K562 (cell line): ENCODE data around the gene ZNF280C. TPM values are rescaled to one million over a fixed set of nuclear protein-coding genes. Genes with fewer than 3 reads are reported as not detected.

Experiments used
- ATAC-seq: fragments of 200-7000 bp; cut with Tn5 transposase; 3 replicates; pipeline ENCODE4 v1.9.1; 2020; ENCODE audit warnings: moderate library complexity
- BruUV-seq: library from RNA; stranded (reverse); fragments of 400-500 nt; replicated peaks from 2 replicates; lab custom pipeline; 2021; lab: Mats Ljungman, UMichigan
- CTCF ChIA-PET: fragments of 300-600 bp; formaldehyde crosslinking; extraction: SDS; loops from one replicate; lab custom pipeline; 2021; ENCODE audit warnings: low intra/inter-chr PET ratio; lab: Yijun Ruan, JAX
- POLR2A ChIA-PET: fragments of 300-600, 350-650 bp; sonication (Branson Sonifier 250); formaldehyde crosslinking; extraction: SDS; loops from one replicate; lab custom pipeline; 2021; ENCODE audit warnings: antibody characterized with exemption, inconsistent platforms; lab: Yijun Ruan, JAX
- DNase-seq, 4 experiments: peaks; one replicate each; pipeline versions ENCODE4 v3.0.0 to v3.0.0-alpha.2; 2011 to 2018; ENCODE audit warnings: low spot score in 3 of 4, mixed read lengths in 3 of 4; ENCODE audit errors: extremely low read depth in 1 of 4
- FAIRE-seq: peaks from 2 replicates; lab custom pipeline; 2011; peaks lifted over from hg19 to GRCh38; lab: Jason Lieb, UNC
- H2AFZ ChIP-seq: 2 replicates; pipeline ENCODE4 v1.6.0; 2011; ENCODE audit warnings: low read depth, low read length, control low read depth, inconsistent platforms
- H3K27ac ChIP-seq: fragments of 200-600 bp; 3 replicates; pipeline ENCODE4 v1.8.0; 2011; ENCODE audit warnings: low read depth, mild to moderate bottlenecking, control low read depth, inconsistent platforms, low read length, moderate library complexity, mixed read lengths; ENCODE audit errors: extremely low read depth
- H3K27me3 ChIP-seq, 2 experiments: fragments of 300-600 bp in 1 of 2; 2 replicates in 1 of 2; 3 replicates in 1 of 2; pipeline versions ENCODE4 v1.6.0 to v1.8.0; 2011; ENCODE audit warnings: inconsistent platforms in 2 of 2, low read length in 2 of 2, mild to moderate bottlenecking in 1 of 2, mixed read lengths in 1 of 2, moderate library complexity in 1 of 2; ENCODE audit not compliant: control insufficient read depth in 2 of 2, insufficient read depth in 2 of 2
- H3K36me3 ChIP-seq: fragments of 300-600 bp; 3 replicates; pipeline ENCODE4 v1.8.0; 2011; ENCODE audit warnings: mild to moderate bottlenecking, low read length, inconsistent platforms; ENCODE audit not compliant: control insufficient read depth, insufficient read depth
- H3K4me1 ChIP-seq, 2 experiments: fragments of 200-600 bp in 1 of 2; replicated peaks in 1 of 2; 2 replicates in 1 of 2; 3 replicates in 1 of 2; pipeline versions ENCODE4 v1.5.1 to v1.8.0; 2011; ENCODE audit warnings: inconsistent platforms in 2 of 2, low read length in 2 of 2, mild to moderate bottlenecking in 1 of 2, mixed read lengths in 1 of 2, moderate library complexity in 1 of 2; ENCODE audit not compliant: control insufficient read depth in 2 of 2, insufficient read depth in 2 of 2
- H3K4me2 ChIP-seq: 2 replicates; pipeline ENCODE4 v1.6.1; 2011; ENCODE audit warnings: low read length, control low read depth, inconsistent platforms, mixed read lengths; ENCODE audit not compliant: insufficient read depth
- H3K4me3 ChIP-seq: fragments of 200-600 bp; sonication (generic), shearing (Covaris generic); 2 replicates; pipeline ENCODE4 v1.5.1; 2016; ENCODE audit warnings: control low read depth, inconsistent platforms
- H3K79me2 ChIP-seq: fragments of 200-600 bp; 3 replicates; pipeline ENCODE4 v1.8.0; 2011; ENCODE audit warnings: low read length, inconsistent platforms; ENCODE audit not compliant: control insufficient read depth, insufficient read depth
- H3K9ac ChIP-seq, 2 experiments: 2 replicates each; pipeline versions ENCODE4 v1.6.0 to v1.6.1; 2011; ENCODE audit warnings: low read depth in 2 of 2, low read length in 2 of 2, control low read depth in 1 of 2, inconsistent platforms in 1 of 2, mild to moderate bottlenecking in 1 of 2, mixed read lengths in 1 of 2; ENCODE audit not compliant: insufficient read depth in 1 of 2
- H3K9me1 ChIP-seq: one replicate; pipeline ENCODE4 v1.6.0; 2011; ENCODE audit warnings: inconsistent platforms, mild to moderate bottlenecking, low read length, moderate library complexity; ENCODE audit not compliant: control insufficient read depth, insufficient read depth
- H3K9me3 ChIP-seq: replicated peaks from 2 replicates; pipeline ENCODE4 v1.5.1; 2011; ENCODE audit warnings: low read depth, low read length, inconsistent platforms; ENCODE audit not compliant: control insufficient read depth, insufficient read depth
- H4K20me1 ChIP-seq: replicated peaks from 2 replicates; pipeline ENCODE4 v1.6.1; 2011; ENCODE audit warnings: low read length, inconsistent platforms, mixed read lengths; ENCODE audit not compliant: control insufficient read depth, insufficient read depth
- ARID1B ChIP-seq: fragments of 450-650 bp; IDR thresholded peaks from 2 replicates; pipeline ENCODE4 v1.6.1; 2016; ENCODE audit warnings: antibody characterized with exemption, mild to moderate bottlenecking, inconsistent platforms
- ATF4 ChIP-seq: fragments of 450-650 bp; formaldehyde crosslinking; IDR thresholded peaks from 2 replicates; pipeline ENCODE4 v1.4.0; 2022; ENCODE audit warnings: mild to moderate bottlenecking, moderate library complexity
- CCAR2 ChIP-seq: fragments of 200-400 bp; formaldehyde crosslinking; IDR thresholded peaks from 2 replicates; pipeline ENCODE4 v1.6.1; 2017; ENCODE audit warnings: mild to moderate bottlenecking, low read depth, low read length
- EHMT2 ChIP-seq: fragments of 450-650 bp; IDR thresholded peaks from 2 replicates; pipeline ENCODE4 v1.6.1; 2018; ENCODE audit warnings: antibody characterized with exemption
- ELK3 ChIP-seq: fragments of 450-650 bp; formaldehyde crosslinking; IDR thresholded peaks from 2 replicates; pipeline ENCODE4 v1.4.0; 2020; ENCODE audit warnings: mild to moderate bottlenecking
- EP400 ChIP-seq: fragments of 450-650 bp; IDR thresholded peaks from 2 replicates; pipeline ENCODE4 v1.6.1; 2017; ENCODE audit warnings: antibody characterized with exemption, mild to moderate bottlenecking, moderate library complexity
- GATA2 ChIP-seq: sonication (generic); formaldehyde crosslinking; IDR thresholded peaks from 2 replicates; pipeline ENCODE4 v1.4.0; 2020; ENCODE audit warnings: mild to moderate bottlenecking, missing genetic modification reagents
- GTF2E2 ChIP-seq: fragments of 200-800 bp; sonication (Bioruptor generic); IDR thresholded peaks from 2 replicates; pipeline ENCODE4 v1.6.1; 2016; ENCODE audit warnings: missing genetic modification characterization, missing compliant biosample characterization
- KAT7 ChIP-seq: sonication (generic); formaldehyde crosslinking; IDR thresholded peaks from 2 replicates; pipeline ENCODE4 v1.8.0; 2022; ENCODE audit warnings: missing genetic modification reagents, mild to moderate bottlenecking, borderline replicate concordance
- MCM7 ChIP-seq, 2 experiments: fragments of 450-650 bp; IDR thresholded peaks; 2 replicates each; pipeline ENCODE4 v1.6.1; 2016 to 2018
- MTA2 ChIP-seq: fragments of 450-650 bp; IDR thresholded peaks from 2 replicates; pipeline ENCODE4 v1.6.1; 2016; ENCODE audit warnings: low read depth
- POLR2AphosphoS5 ChIP-seq: IDR thresholded peaks from 2 replicates; pipeline ENCODE4 v1.6.1; 2011; ENCODE audit warnings: mild to moderate bottlenecking, low read depth, low read length, moderate library complexity; ENCODE audit not compliant: control insufficient read depth, insufficient read depth
- SIX5 ChIP-seq, 2 experiments: IDR thresholded peaks; 2 replicates each; pipeline ENCODE4 v1.6.1; 2011; ENCODE audit warnings: low read length in 2 of 2, borderline replicate concordance in 1 of 2, low read depth in 1 of 2, mild to moderate bottlenecking in 1 of 2, moderate library complexity in 1 of 2; ENCODE audit not compliant: insufficient read depth in 1 of 2
- SP1 ChIP-seq: sonication (generic); formaldehyde crosslinking; IDR thresholded peaks from 2 replicates; pipeline ENCODE4 v1.8.1; 2022; ENCODE audit warnings: mild to moderate bottlenecking, missing genetic modification reagents
- TAF1 ChIP-seq: IDR thresholded peaks from 2 replicates; pipeline ENCODE4 v1.6.1; 2011; ENCODE audit warnings: mild to moderate bottlenecking, low read length, moderate library complexity; ENCODE audit not compliant: insufficient read depth, control insufficient read depth, severe bottlenecking; ENCODE audit errors: extremely low read depth
- TCFL5 ChIP-seq: fragments of 250-450 bp; sonication (Bioruptor Pico); conservative IDR thresholded peaks from 2 replicates; pipeline ENCODE4 v1.6.1; 2021; ENCODE audit warnings: mild to moderate bottlenecking, moderate library complexity, matching md5 sums
- XRCC3 ChIP-seq: fragments of 450-650 bp; IDR thresholded peaks from 2 replicates; pipeline ENCODE4 v1.6.1; 2017; ENCODE audit warnings: mild to moderate bottlenecking, moderate library complexity
- ZHX1 ChIP-seq: fragments of 150-350 bp; conservative IDR thresholded peaks from 2 replicates; pipeline ENCODE4 v1.6.1; 2014; ENCODE audit warnings: low read length
- ZNF224 ChIP-seq: sonication (generic); formaldehyde crosslinking; IDR thresholded peaks from 2 replicates; pipeline ENCODE4 v1.8.0; 2022; ENCODE audit warnings: mild to moderate bottlenecking, missing genetic modification reagents
- ZNF316 ChIP-seq: fragments of 450-650 bp; IDR thresholded peaks from 2 replicates; pipeline ENCODE4 v1.6.1; 2016
- ZNF79 ChIP-seq: fragments of 250-450 bp; sonication (Bioruptor Pico); IDR thresholded peaks from 2 replicates; pipeline ENCODE4 v1.4.0; 2020; ENCODE audit warnings: low read depth, mild to moderate bottlenecking, moderate library complexity
- in situ Hi-C: fragments of 300-500 bp; cut with MboI; formaldehyde crosslinking; loops from 4 replicates; pipeline ENCODE4 v1.15.0; 2018; ENCODE audit warnings: inconsistent platforms, mixed read lengths
- intact Hi-C: fragments of 100-400 bp; cut with micrococcal nuclease; formaldehyde crosslinking; loops from 2 replicates; pipeline ENCODE4 v1.14.2; 2022
- polyA plus RNA-seq, 8 experiments: library from polyadenylated mRNA; depleted of rRNA in 4 of 8; stranded (reverse) in 5 of 8; unstranded in 3 of 8; fragments of >200 nt; fragmentation: Nextera tagmentation in 2 of 8; fragmentation: Illumina TruSeq in 1 of 8; extraction: Ambion mirVana in 2 of 8; extraction: Trizol in 1 of 8; gene quantifications; 2 replicates each; pipeline versions ENCODE4 v1.2.1 to v1.2.3, GENCODE V29; 2011 to 2014; ENCODE audit warnings: inconsistent platforms in 1 of 8, missing spikeins in 1 of 8
- total RNA-seq, 7 experiments: library from RNA; depleted of rRNA in 6 of 7; stranded (reverse); fragments of >200 nt in 6 of 7; fragmentation: Illumina TruSeq in 2 of 7; extraction: Trizol in 2 of 7; gene quantifications; 2 replicates each; pipeline versions ENCODE4 v1.2.1 to v1.2.3, GENCODE V29; 2011 to 2021; ENCODE audit warnings: low replicate concordance in 1 of 7

ZNF280C gene
- total and polyA plus RNA-seq, 9 of the 15 experiments (the other 6 are each of a cell fraction or from before 2014, with no cell fraction given) = 1.6 to 8.3 (median 4.4) TPM

- no peak for TF ChIP-seq ELK3
- peak; percentile 21; the same call in 1 of the 2 replicates for TF ChIP-seq ZNF316
- no peak for TF ChIP-seq SIX5 (IDR thresholded peaks at IDR 0.05; ENCODE audit: borderline replicate concordance in 1 of 2, insufficient read depth in 1 of 2, low read depth in 1 of 2, low read length in 2 of 2)
- no peak for TF ChIP-seq KAT7 (CRISPR knock-in tag)
- TF ChIP-seq ARID1B = no peak
- TF ChIP-seq SP1 (CRISPR knock-in tag) = no peak
- no peak for TF ChIP-seq ZNF79 (CRISPR knock-in tag)
- TF ChIP-seq TCFL5 = no peak
Measured at GRCh38 chrX:130260316-130260715, 8.4 kb downstream of the ZNF280C start (continued).

GRCh38 chrX:130253916-130254315 is 14.8 kb downstream of the ZNF280C start:
- H2AFZ ChIP-seq = no peak overlapping the region
- ChIA-PET CTCF (no interaction called here), POLR2A (no interaction called here)
- no peaks in the 10 kb centered on the region for H3K4me1 ChIP-seq
- FAIRE-seq = no peak
- ATAC-seq = no peak
- no peak overlapping the region for H3K4me3 ChIP-seq
- no peak overlapping the region for H3K27ac ChIP-seq
- no peaks in the 10 kb centered on the region for H3K9me3 ChIP-seq
- H3K36me3 ChIP-seq = no peaks in the 10 kb centered on the region
- intact Hi-C loops = no loop called here
- H4K20me1 ChIP-seq = no peaks in the 10 kb centered on the region
- H3K79me2 ChIP-seq = no peaks in the 10 kb centered on the region
- H3K9me1 ChIP-seq = no peaks in the 10 kb centered on the region
- in situ Hi-C loops = no loop called here
- no peak overlapping the region for H3K9ac ChIP-seq
- DNase-seq = no peak
- no peak overlapping the region for H3K4me2 ChIP-seq
- no TSS peak for BruUV-seq
- no peaks in the 10 kb centered on the region for H3K27me3 ChIP-seq
- TF ChIP-seq EHMT2 = no peak
- TF ChIP-seq TAF1 = no peak
- TF ChIP-seq MCM7 (IDR thresholded peaks at IDR 0.05) = no peak
- TF ChIP-seq XRCC3 = no peak
- TF ChIP-seq GTF2E2 (tag) = no peak
- TF ChIP-seq ZHX1 = no peak
- no peak for TF ChIP-seq MTA2
- TF ChIP-seq POLR2AphosphoS5 = no peak
- TF ChIP-seq CCAR2 = no peak
- TF ChIP-seq ZNF224 = no peak
- no peak for TF ChIP-seq GATA2
- no peak for TF ChIP-seq ATF4 (CRISPR knock-in tag)
- TF ChIP-seq EP400 = no peak
